Measurements from ENCODE around the gene ADIRF. TPM values are rescaled to one million over a fixed set of nuclear protein-coding genes. Genes with fewer than 3 reads are reported as not detected.
"Not testable (repeated sequence)": the region's sequence is repeated elsewhere in the genome, so short reads cannot be mapped to it uniquely, and the experiment has no call there.

The ADIRF gene
- total RNA-seq, 1 donor from 2014 or later, result 46.1 TPM

- ATAC-seq, result not testable (repeated sequence)
Measured at GRCh38 chr10:86981020-86981419, 12.7 kb downstream of the ADIRF start.

GRCh38 chr10:86981716-86982115 is 13.4 kb downstream of the ADIRF start:
- no peak for ATAC-seq

- not testable (repeated sequence) for ATAC-seq
Measured at GRCh38 chr10:86984498-86984897, 16.2 kb downstream of the ADIRF start.

- ATAC-seq, result no peak
Measured at GRCh38 chr10:86988520-86988919, 20.2 kb downstream of the ADIRF start.

- ATAC-seq, result not testable (repeated sequence)
Measured at GRCh38 chr10:86991362-86991761, 23.1 kb downstream of the ADIRF start.

- ATAC-seq, result no peak
Measured at GRCh38 chr10:86992456-86992855, 24.2 kb downstream of the ADIRF start.

GRCh38 chr10:86992929-86993328 is 24.6 kb downstream of the ADIRF start:
- no peak for ATAC-seq

- not testable (repeated sequence) for ATAC-seq
Measured at GRCh38 chr10:86999802-87000403, 31.6 kb downstream of the ADIRF start.

GRCh38 chr10:87000491-87000890 is 32.2 kb downstream of the ADIRF start:
- ATAC-seq, result no peak

GRCh38 chr10:87007124-87007523 is 38.8 kb downstream of the ADIRF start:
- not testable (repeated sequence) for ATAC-seq

- not testable (repeated sequence) for ATAC-seq
Measured at GRCh38 chr10:87007674-87008073, 39.4 kb downstream of the ADIRF start.

- ATAC-seq, result not testable (repeated sequence)
Measured at GRCh38 chr10:87008303-87008702, 40.0 kb downstream of the ADIRF start.

- ATAC-seq, result not testable (repeated sequence)
Measured at GRCh38 chr10:87009134-87009696, 40.9 kb downstream of the ADIRF start.

GRCh38 chr10:87013528-87013927 is 45.2 kb downstream of the ADIRF start:
- not testable (repeated sequence) for ATAC-seq

GRCh38 chr10:87014986-87015716 is 46.9 kb downstream of the ADIRF start:
- not testable (repeated sequence) for ATAC-seq

GRCh38 chr10:87018127-87018526 is 49.8 kb downstream of the ADIRF start:
- ATAC-seq, result not testable (repeated sequence)

GRCh38 chr10:87019066-87019465 is 50.8 kb downstream of the ADIRF start:
- not testable (repeated sequence) for ATAC-seq

GRCh38 chr10:87019504-87019903 is 51.2 kb downstream of the ADIRF start:
- ATAC-seq, result peak; percentile 67

GRCh38 chr10:87020056-87020455 is 51.8 kb downstream of the ADIRF start, which contains the start of gene FAM25A:
Gene FAM25A, plus strand, starts transcription at chr10:87020294. Its CDS starts 31 bp downstream, at chr10:87020325.
- ATAC-seq, result not testable (repeated sequence)

Measured in esophagus mucosa (tissue), 1 donor.